ENCODE data around the gene WWTR1. TPM values are rescaled to one million over a fixed set of nuclear protein-coding genes. Genes with fewer than 3 reads are reported as not detected.

Gene WWTR1
- 136 and 198 TPM in 2 replicates for total RNA-seq

GRCh38 chr3:149657926-149658743 lies at the start of gene WWTR1:
Gene WWTR1 (minus strand): TSS chr3:149658025. CDS start chr3:149657306, 719 bp downstream.

GRCh38 chr3:149474250-149474817 lies 183.5 kb downstream of the WWTR1 start, which contains the start of gene TM4SF4:
Gene TM4SF4 (plus strand): TSS chr3:149474697. CDS start chr3:149474878, 181 bp downstream.

Small RNAs within 50 kb of the gene (small RNA-seq; reads per million reads assigned to genes)
- gene RNU6-1098P, result not detected

Other genes starting within 250 kb of the WWTR1 start
- gene TM4SF4, start 183.3 kb downstream of the WWTR1 start, total RNA-seq, result 0.86 and 0.91 TPM in 2 replicates
- 45.2 and 55.7 TPM in 2 replicates for gene COMMD2, start 94.5 kb upstream of the WWTR1 start, total RNA-seq
- gene ANKUB1, start 134.5 kb upstream of the WWTR1 start, total RNA-seq, result not detected in 2 replicates
- 144 and 150 TPM in 2 replicates for gene RNF13, start 155.2 kb upstream of the WWTR1 start, total RNA-seq

Measured in articular chondrocyte of knee joint (primary cell).